CD4-positive, alpha-beta T cell treated with Interferon gamma for 1 hour (primary cell): ENCODE measurements around the gene GLB1L.
A peak's percentile ranks its signal among the peaks of the same experiment; 100 is the strongest.

Experiments
- DNase-seq: peaks from one replicate; pipeline ENCODE4 v3.0.0-alpha.2; 2020

GLB1L gene

GRCh38 chr2:219252570-219252899, 7.3 kb upstream of the GLB1L start:
- no peak for DNase-seq

- DNase-seq, result no peak
Observed at GRCh38 chr2:219252084-219252483, 6.8 kb upstream of the GLB1L start.

- no peak for DNase-seq
Observed at GRCh38 chr2:219251656-219252055, 6.4 kb upstream of the GLB1L start.

- no peak for DNase-seq
Observed at GRCh38 chr2:219250049-219250781, 5.0 kb upstream of the GLB1L start.

- DNase-seq, result peak; percentile 67
Observed at GRCh38 chr2:219249203-219249980, 4.1 kb upstream of the GLB1L start.

GRCh38 chr2:219248845-219249202, 3.6 kb upstream of the GLB1L start:
- DNase-seq, result no peak

GRCh38 chr2:219247678-219248642, 2.7 kb upstream of the GLB1L start:
- DNase-seq, result peak; percentile 61

- DNase-seq, result no peak
Observed at GRCh38 chr2:219246559-219246958, 1.3 kb upstream of the GLB1L start.

- no peak for DNase-seq
Observed at GRCh38 chr2:219245899-219246230, 621 bp upstream of the GLB1L start.

- DNase-seq, result no peak
Observed at GRCh38 chr2:219244789-219245147, 476 bp downstream of the GLB1L start.

- DNase-seq, result peak; percentile 34
Observed at GRCh38 chr2:219243291-219243761, 1.9 kb downstream of the GLB1L start.

GRCh38 chr2:219234331-219234730, 10.9 kb downstream of the GLB1L start:
- DNase-seq, result no peak

GRCh38 chr2:219230059-219230540, 15.1 kb downstream of the GLB1L start:
- no peak for DNase-seq

GRCh38 chr2:219229305-219230058, 15.8 kb downstream of the GLB1L start, which contains the start of the genes ANKZF1 and ATG9A:
Gene ANKZF1, plus strand, starts transcription at chr2:219229806. Its CDS starts 452 bp downstream, at chr2:219230258.
Gene ATG9A, minus strand, starts transcription at chr2:219229636. Its CDS starts 1,612 bp downstream, at chr2:219228024.
- DNase-seq, result peak; percentile 98

- DNase-seq, result no peak
Observed at GRCh38 chr2:219228911-219229304, 16.3 kb downstream of the GLB1L start.

GRCh38 chr2:219228041-219228910, 17.0 kb downstream of the GLB1L start:
- DNase-seq, result no peak

GRCh38 chr2:219225350-219225749, 19.9 kb downstream of the GLB1L start:
- no peak for DNase-seq

GRCh38 chr2:219223831-219224610, 21.2 kb downstream of the GLB1L start:
- no peak for DNase-seq

- no peak for DNase-seq
Observed at GRCh38 chr2:219221957-219222518, 23.2 kb downstream of the GLB1L start.
